Nucleus accumbens (tissue), 56 donors: ENCODE measurements around the gene HBS1L.

Experiments used
- DNase-seq, 56 donors: peaks; one replicate each; lab custom pipeline; 2025; lab: John Stamatoyannopoulos, UW

The HBS1L gene

DNA sequence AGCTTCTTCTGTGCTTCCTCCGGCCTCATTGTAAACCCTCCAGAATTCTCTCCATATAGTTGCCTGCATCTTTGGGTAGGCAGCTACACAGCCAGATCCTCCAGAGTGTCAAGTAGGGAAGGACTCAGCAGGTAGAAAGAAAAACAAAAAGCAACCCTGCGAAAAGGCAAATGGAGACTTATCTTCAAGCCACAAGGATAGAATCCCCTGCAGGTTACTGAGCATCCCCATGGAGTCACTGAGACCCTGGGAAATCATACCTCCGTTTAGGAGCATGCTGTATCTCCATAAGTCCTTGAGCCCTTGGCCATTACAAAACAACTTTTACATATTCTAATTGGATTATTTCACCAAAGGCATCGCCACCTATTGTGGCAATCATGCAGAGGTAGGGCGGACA lies 133.3 kb downstream of the HBS1L start:
- no peak for DNase-seq

GRCh38 chr6:134920422-134920821 lies 134.2 kb downstream of the HBS1L start:
- no peak for DNase-seq

DNA sequence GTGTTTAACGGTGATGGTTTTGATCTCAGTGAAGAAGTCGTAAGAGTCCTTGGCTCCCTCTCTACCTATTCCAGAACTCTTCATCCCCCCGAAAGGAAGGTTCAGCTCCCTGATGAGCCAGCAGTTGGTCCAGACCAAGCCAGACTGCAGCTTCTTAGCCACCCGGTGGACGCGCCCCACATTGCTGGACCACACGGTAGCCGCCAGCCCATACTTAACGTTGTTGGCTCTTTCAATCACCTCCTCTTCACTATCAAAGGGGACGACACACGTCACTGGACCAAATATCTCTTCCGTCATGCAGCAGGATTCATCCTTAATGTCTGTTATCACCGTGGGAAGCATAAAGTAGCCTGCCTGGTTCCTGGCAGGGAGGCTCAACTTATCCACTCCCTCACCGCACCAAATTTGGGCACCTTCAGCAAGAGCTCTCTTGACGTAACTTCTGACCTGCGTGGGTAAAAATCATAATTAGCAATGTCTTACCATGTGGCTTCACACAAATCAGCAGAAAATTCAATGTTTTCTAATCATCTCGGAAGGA lies 136.1 kb downstream of the HBS1L start:
- DNase-seq: no peak

DNA sequence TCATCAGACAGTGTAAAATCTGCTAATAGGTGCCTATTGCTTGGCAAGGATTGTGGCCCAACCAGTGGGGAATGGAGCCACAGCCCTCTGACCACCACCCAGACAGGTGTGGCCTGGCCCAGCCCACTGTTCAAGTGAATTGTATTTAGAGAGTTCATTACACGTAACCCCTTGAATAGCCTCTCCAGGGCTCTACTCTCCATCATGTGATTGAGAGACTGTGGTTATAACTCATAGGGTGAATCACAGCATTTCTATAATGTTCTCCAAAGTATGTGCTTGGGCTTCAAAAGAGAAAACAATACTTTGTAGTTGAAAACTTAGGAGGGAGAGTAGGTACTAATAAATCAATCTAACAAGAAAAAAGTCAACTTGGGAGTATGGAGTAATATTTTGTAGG lies 143.1 kb downstream of the HBS1L start:
- no peak for DNase-seq

GRCh38 chr6:134910593-134910935 lies 144.1 kb downstream of the HBS1L start:
- no peak for DNase-seq
